ENCODE measurements around the gene AMIGO3.
"Not testable (repeated sequence)": the region's sequence is repeated elsewhere in the genome, so short reads cannot be mapped to it uniquely, and the experiment has no call there.

GRCh38 chr3:49689908-49690624, 29.4 kb downstream of the AMIGO3 start:
- not testable (repeated sequence) for TF ChIP-seq POLR2AphosphoS5, EP300 (IDR thresholded peaks at IDR 0.05)
- TF ChIP-seq, protein P1, sequence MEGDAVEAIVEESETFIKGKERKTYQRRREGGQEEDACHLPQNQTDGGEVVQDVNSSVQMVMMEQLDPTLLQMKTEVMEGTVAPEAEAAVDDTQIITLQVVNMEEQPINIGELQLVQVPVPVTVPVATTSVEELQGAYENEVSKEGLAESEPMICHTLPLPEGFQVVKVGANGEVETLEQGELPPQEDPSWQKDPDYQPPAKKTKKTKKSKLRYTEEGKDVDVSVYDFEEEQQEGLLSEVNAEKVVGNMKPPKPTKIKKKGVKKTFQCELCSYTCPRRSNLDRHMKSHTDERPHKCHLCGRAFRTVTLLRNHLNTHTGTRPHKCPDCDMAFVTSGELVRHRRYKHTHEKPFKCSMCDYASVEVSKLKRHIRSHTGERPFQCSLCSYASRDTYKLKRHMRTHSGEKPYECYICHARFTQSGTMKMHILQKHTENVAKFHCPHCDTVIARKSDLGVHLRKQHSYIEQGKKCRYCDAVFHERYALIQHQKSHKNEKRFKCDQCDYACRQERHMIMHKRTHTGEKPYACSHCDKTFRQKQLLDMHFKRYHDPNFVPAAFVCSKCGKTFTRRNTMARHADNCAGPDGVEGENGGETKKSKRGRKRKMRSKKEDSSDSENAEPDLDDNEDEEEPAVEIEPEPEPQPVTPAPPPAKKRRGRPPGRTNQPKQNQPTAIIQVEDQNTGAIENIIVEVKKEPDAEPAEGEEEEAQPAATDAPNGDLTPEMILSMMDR (IDR thresholded peaks at IDR 0.05) = not testable (repeated sequence)
